Ovary (tissue), 3 donors: ENCODE measurements around the gene KPRP.

Experiments
- EP300 ChIP-seq: sonication (generic); formaldehyde crosslinking; IDR thresholded peaks from one replicate; pipeline ENCODE4 v1.6.1; 2017; ENCODE audit warnings: antibody characterized with exemption
- POLR2A ChIP-seq: fragments of 450-650 bp; IDR thresholded peaks from one replicate; pipeline ENCODE4 v1.6.1; 2017; ENCODE audit warnings: antibody characterized with exemption, mild to moderate bottlenecking, moderate library complexity
- TF ChIP-seq, protein P1 (sequence below), 3 donors: fragments of 450-650 bp in 2 of 3; fragments of 200-600 bp in 1 of 3; IDR thresholded peaks; one replicate each; pipeline versions ENCODE4 v1.5.1 to v1.8.0; 2016 to 2022; ENCODE audit warnings: antibody characterized with exemption in 3 of 3, mild to moderate bottlenecking in 1 of 3
- donor health status: DM: no; HTN: no; CAD: no.

DNA sequence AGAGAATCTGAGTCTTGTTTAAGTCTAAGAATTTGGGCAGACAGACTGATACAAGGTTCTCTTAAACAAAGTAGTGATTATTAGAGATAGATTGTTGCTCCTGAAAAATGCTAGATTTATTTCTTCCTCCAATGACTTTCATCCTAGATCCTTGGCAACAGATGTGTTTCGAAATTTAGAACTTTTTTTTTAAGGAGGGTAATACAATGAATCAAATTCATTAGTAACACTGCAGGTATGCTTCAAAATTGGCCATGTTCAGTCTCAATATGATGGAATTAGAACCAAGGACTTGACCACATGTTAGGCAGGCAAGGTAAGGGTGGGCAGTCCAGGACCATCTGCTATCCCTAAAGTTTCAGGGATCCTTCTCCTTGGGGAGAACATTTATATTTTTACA lies 12.6 kb downstream of the KPRP start:
- TF ChIP-seq, protein P1, sequence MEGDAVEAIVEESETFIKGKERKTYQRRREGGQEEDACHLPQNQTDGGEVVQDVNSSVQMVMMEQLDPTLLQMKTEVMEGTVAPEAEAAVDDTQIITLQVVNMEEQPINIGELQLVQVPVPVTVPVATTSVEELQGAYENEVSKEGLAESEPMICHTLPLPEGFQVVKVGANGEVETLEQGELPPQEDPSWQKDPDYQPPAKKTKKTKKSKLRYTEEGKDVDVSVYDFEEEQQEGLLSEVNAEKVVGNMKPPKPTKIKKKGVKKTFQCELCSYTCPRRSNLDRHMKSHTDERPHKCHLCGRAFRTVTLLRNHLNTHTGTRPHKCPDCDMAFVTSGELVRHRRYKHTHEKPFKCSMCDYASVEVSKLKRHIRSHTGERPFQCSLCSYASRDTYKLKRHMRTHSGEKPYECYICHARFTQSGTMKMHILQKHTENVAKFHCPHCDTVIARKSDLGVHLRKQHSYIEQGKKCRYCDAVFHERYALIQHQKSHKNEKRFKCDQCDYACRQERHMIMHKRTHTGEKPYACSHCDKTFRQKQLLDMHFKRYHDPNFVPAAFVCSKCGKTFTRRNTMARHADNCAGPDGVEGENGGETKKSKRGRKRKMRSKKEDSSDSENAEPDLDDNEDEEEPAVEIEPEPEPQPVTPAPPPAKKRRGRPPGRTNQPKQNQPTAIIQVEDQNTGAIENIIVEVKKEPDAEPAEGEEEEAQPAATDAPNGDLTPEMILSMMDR (IDR thresholded peaks at IDR 0.05), result no peak
- no peak for TF ChIP-seq POLR2A
- no peak for TF ChIP-seq EP300
